K562 (cell line): Measurements from ENCODE around the gene CCR9. TPM values are rescaled to one million over a fixed set of nuclear protein-coding genes. Genes with fewer than 3 reads are reported as not detected.

Source experiments
- ATAC-seq: fragments of 200-7000 bp; cut with Tn5 transposase; 3 replicates; pipeline ENCODE4 v1.9.1; 2020; ENCODE audit warnings: moderate library complexity
- BruUV-seq: library from RNA; stranded (reverse); fragments of 400-500 nt; replicated peaks from 2 replicates; lab custom pipeline; 2021; lab: Mats Ljungman, UMichigan
- CTCF ChIA-PET: fragments of 300-600 bp; formaldehyde crosslinking; extraction: SDS; loops from one replicate; lab custom pipeline; 2021; ENCODE audit warnings: low intra/inter-chr PET ratio; lab: Yijun Ruan, JAX
- POLR2A ChIA-PET: fragments of 300-600, 350-650 bp; sonication (Branson Sonifier 250); formaldehyde crosslinking; extraction: SDS; loops from one replicate; lab custom pipeline; 2021; ENCODE audit warnings: antibody characterized with exemption, inconsistent platforms; lab: Yijun Ruan, JAX
- DNase-seq, 4 experiments: peaks; one replicate each; pipeline versions ENCODE4 v3.0.0 to v3.0.0-alpha.2; 2011 to 2018; ENCODE audit warnings: low spot score in 3 of 4, mixed read lengths in 3 of 4; ENCODE audit errors: extremely low read depth in 1 of 4
- FAIRE-seq: peaks from 2 replicates; lab custom pipeline; 2011; peaks lifted over from hg19 to GRCh38; lab: Jason Lieb, UNC
- H2AFZ ChIP-seq: 2 replicates; pipeline ENCODE4 v1.6.0; 2011; ENCODE audit warnings: low read depth, low read length, control low read depth, inconsistent platforms
- H3K27ac ChIP-seq: fragments of 200-600 bp; 3 replicates; pipeline ENCODE4 v1.8.0; 2011; ENCODE audit warnings: low read depth, mild to moderate bottlenecking, control low read depth, inconsistent platforms, low read length, moderate library complexity, mixed read lengths; ENCODE audit errors: extremely low read depth
- H3K27me3 ChIP-seq, 2 experiments: fragments of 300-600 bp in 1 of 2; 2 replicates in 1 of 2; 3 replicates in 1 of 2; pipeline versions ENCODE4 v1.6.0 to v1.8.0; 2011; ENCODE audit warnings: inconsistent platforms in 2 of 2, low read length in 2 of 2, mild to moderate bottlenecking in 1 of 2, mixed read lengths in 1 of 2, moderate library complexity in 1 of 2; ENCODE audit not compliant: control insufficient read depth in 2 of 2, insufficient read depth in 2 of 2
- H3K36me3 ChIP-seq: fragments of 300-600 bp; 3 replicates; pipeline ENCODE4 v1.8.0; 2011; ENCODE audit warnings: mild to moderate bottlenecking, low read length, inconsistent platforms; ENCODE audit not compliant: control insufficient read depth, insufficient read depth
- H3K4me1 ChIP-seq, 2 experiments: fragments of 200-600 bp in 1 of 2; replicated peaks in 1 of 2; 2 replicates in 1 of 2; 3 replicates in 1 of 2; pipeline versions ENCODE4 v1.5.1 to v1.8.0; 2011; ENCODE audit warnings: inconsistent platforms in 2 of 2, low read length in 2 of 2, mild to moderate bottlenecking in 1 of 2, mixed read lengths in 1 of 2, moderate library complexity in 1 of 2; ENCODE audit not compliant: control insufficient read depth in 2 of 2, insufficient read depth in 2 of 2
- H3K4me2 ChIP-seq: 2 replicates; pipeline ENCODE4 v1.6.1; 2011; ENCODE audit warnings: low read length, control low read depth, inconsistent platforms, mixed read lengths; ENCODE audit not compliant: insufficient read depth
- H3K4me3 ChIP-seq: fragments of 200-600 bp; sonication (generic), shearing (Covaris generic); 2 replicates; pipeline ENCODE4 v1.5.1; 2016; ENCODE audit warnings: control low read depth, inconsistent platforms
- H3K79me2 ChIP-seq: fragments of 200-600 bp; 3 replicates; pipeline ENCODE4 v1.8.0; 2011; ENCODE audit warnings: low read length, inconsistent platforms; ENCODE audit not compliant: control insufficient read depth, insufficient read depth
- H3K9ac ChIP-seq, 2 experiments: 2 replicates each; pipeline versions ENCODE4 v1.6.0 to v1.6.1; 2011; ENCODE audit warnings: low read depth in 2 of 2, low read length in 2 of 2, control low read depth in 1 of 2, inconsistent platforms in 1 of 2, mild to moderate bottlenecking in 1 of 2, mixed read lengths in 1 of 2; ENCODE audit not compliant: insufficient read depth in 1 of 2
- H3K9me1 ChIP-seq: one replicate; pipeline ENCODE4 v1.6.0; 2011; ENCODE audit warnings: inconsistent platforms, mild to moderate bottlenecking, low read length, moderate library complexity; ENCODE audit not compliant: control insufficient read depth, insufficient read depth
- H3K9me3 ChIP-seq: replicated peaks from 2 replicates; pipeline ENCODE4 v1.5.1; 2011; ENCODE audit warnings: low read depth, low read length, inconsistent platforms; ENCODE audit not compliant: control insufficient read depth, insufficient read depth
- H4K20me1 ChIP-seq: replicated peaks from 2 replicates; pipeline ENCODE4 v1.6.1; 2011; ENCODE audit warnings: low read length, inconsistent platforms, mixed read lengths; ENCODE audit not compliant: control insufficient read depth, insufficient read depth
- BACH1 ChIP-seq: fragments of 200-800 bp; sonication (Bioruptor generic); IDR thresholded peaks from 2 replicates; pipeline ENCODE4 v1.6.1; 2016; ENCODE audit warnings: missing genetic modification characterization, missing compliant biosample characterization
- BCOR ChIP-seq: fragments of 450-650 bp; IDR thresholded peaks from 2 replicates; pipeline ENCODE4 v1.6.1; 2016
- C11orf30 ChIP-seq: fragments of 450-650 bp; IDR thresholded peaks from 2 replicates; pipeline ENCODE4 v1.6.1; 2016; ENCODE audit warnings: low read depth, mild to moderate bottlenecking
- CBFA2T2 ChIP-seq: fragments of 450-650 bp; conservative IDR thresholded peaks from 2 replicates; pipeline ENCODE4 v1.6.1; 2017; ENCODE audit warnings: mild to moderate bottlenecking
- DIDO1 ChIP-seq: fragments of 450-650 bp; IDR thresholded peaks from 2 replicates; pipeline ENCODE4 v1.6.1; 2016; ENCODE audit warnings: low read depth, missing biosample characterization, missing genetic modification characterization
- ERF ChIP-seq: fragments of 450-650 bp; formaldehyde crosslinking; IDR thresholded peaks from 2 replicates; pipeline ENCODE4 v1.4.0; 2020; ENCODE audit warnings: mild to moderate bottlenecking, mixed read lengths
- HMG20B ChIP-seq: fragments of 250-450 bp; sonication (Bioruptor Pico); IDR thresholded peaks from 2 replicates; pipeline ENCODE4 v1.5.0; 2021; ENCODE audit warnings: mild to moderate bottlenecking
- HNRNPL ChIP-seq: fragments of 200-400 bp; formaldehyde crosslinking; IDR thresholded peaks from 2 replicates; pipeline ENCODE4 v1.6.1; 2017; ENCODE audit warnings: low read depth, mild to moderate bottlenecking, low read length
- ILK ChIP-seq: fragments of 450-650 bp; IDR thresholded peaks from 2 replicates; pipeline ENCODE4 v1.6.1; 2016; ENCODE audit warnings: missing genetic modification characterization, low read depth, mild to moderate bottlenecking, missing compliant biosample characterization, moderate library complexity, borderline replicate concordance
- KDM5B ChIP-seq: fragments of 200-600 bp; sonication (generic); IDR thresholded peaks from 2 replicates; pipeline ENCODE4 v1.6.1; 2012; ENCODE audit warnings: low read depth, mild to moderate bottlenecking, moderate library complexity, low read length, control low read depth, inconsistent platforms; ENCODE audit not compliant: insufficient replicate concordance
- LCOR ChIP-seq: sonication (generic); formaldehyde crosslinking; IDR thresholded peaks from 2 replicates; pipeline ENCODE4 v1.8.0; 2022; ENCODE audit warnings: mild to moderate bottlenecking, missing genetic modification reagents
- RBM17 ChIP-seq: fragments of 200-400 bp; formaldehyde crosslinking; IDR thresholded peaks from 2 replicates; pipeline ENCODE4 v1.6.1; 2017; ENCODE audit warnings: low read depth, mild to moderate bottlenecking, low read length, borderline replicate concordance
- SMARCC2 ChIP-seq: fragments of 450-650 bp; IDR thresholded peaks from 2 replicates; pipeline ENCODE4 v1.6.1; 2017; ENCODE audit warnings: antibody characterized with exemption, moderate library complexity, mild to moderate bottlenecking, low read depth
- SP2 ChIP-seq: IDR thresholded peaks from 2 replicates; pipeline ENCODE4 v1.6.1; 2011; ENCODE audit warnings: mild to moderate bottlenecking, low read depth, low read length, moderate library complexity; ENCODE audit not compliant: poor library complexity, severe bottlenecking; ENCODE audit errors: extremely low read depth
- TBL1XR1 ChIP-seq, 2 experiments: IDR thresholded peaks; 2 replicates each; pipeline ENCODE4 v1.6.1; 2012; ENCODE audit warnings: improper control_type of control experiment in 2 of 2, low read length in 2 of 2, mild to moderate bottlenecking in 1 of 2
- ZBTB5 ChIP-seq: fragments of 450-650 bp; IDR thresholded peaks from 2 replicates; pipeline ENCODE4 v1.6.1; 2017; ENCODE audit warnings: antibody characterized with exemption
- ZFP36 ChIP-seq: fragments of 150-350 bp; IDR thresholded peaks from 2 replicates; pipeline ENCODE4 v1.6.1; 2018; ENCODE audit warnings: low read length, low read depth; ENCODE audit not compliant: partially characterized antibody
- ZNF12 ChIP-seq: sonication (generic); formaldehyde crosslinking; IDR thresholded peaks from 2 replicates; pipeline ENCODE4 v1.4.0; 2020; ENCODE audit warnings: mild to moderate bottlenecking, missing genetic modification reagents
- ZNF217 ChIP-seq: sonication (generic); formaldehyde crosslinking; IDR thresholded peaks from 2 replicates; pipeline ENCODE4 v1.8.0; 2022; ENCODE audit warnings: mild to moderate bottlenecking, missing genetic modification reagents
- ZNF280B ChIP-seq: fragments of 250-450 bp; sonication (Bioruptor Pico); IDR thresholded peaks from 2 replicates; pipeline ENCODE4 v1.5.1; 2021; ENCODE audit warnings: mild to moderate bottlenecking
- WGBS: fragments of 100-300 bp; shearing (Covaris generic); methylation state at CpG from one replicate; pipeline ENCODE4 v1.1.6; 2016; ENCODE audit warnings: low coverage, mixed read lengths; ENCODE audit not compliant: insufficient coverage; ENCODE audit errors: missing lambda C conversion rate; 5-methylcytosine and 5-hydroxymethylcytosine counted together
- in situ Hi-C: fragments of 300-500 bp; cut with MboI; formaldehyde crosslinking; loops from 4 replicates; pipeline ENCODE4 v1.15.0; 2018; ENCODE audit warnings: inconsistent platforms, mixed read lengths
- intact Hi-C: fragments of 100-400 bp; cut with micrococcal nuclease; formaldehyde crosslinking; loops from 2 replicates; pipeline ENCODE4 v1.14.2; 2022
- polyA plus RNA-seq, 8 experiments: library from polyadenylated mRNA; depleted of rRNA in 4 of 8; stranded (reverse) in 5 of 8; unstranded in 3 of 8; fragments of >200 nt; fragmentation: Nextera tagmentation in 2 of 8; fragmentation: Illumina TruSeq in 1 of 8; extraction: Ambion mirVana in 2 of 8; extraction: Trizol in 1 of 8; gene quantifications; 2 replicates each; pipeline versions ENCODE4 v1.2.1 to v1.2.3, GENCODE V29; 2011 to 2014; ENCODE audit warnings: inconsistent platforms in 1 of 8, missing spikeins in 1 of 8
- total RNA-seq, 7 experiments: library from RNA; depleted of rRNA in 6 of 7; stranded (reverse); fragments of >200 nt in 6 of 7; fragmentation: Illumina TruSeq in 2 of 7; extraction: Trizol in 2 of 7; gene quantifications; 2 replicates each; pipeline versions ENCODE4 v1.2.1 to v1.2.3, GENCODE V29; 2011 to 2021; ENCODE audit warnings: low replicate concordance in 1 of 7

CCR9 gene
- total and polyA plus RNA-seq, 9 of the 15 experiments (the other 6 are each of a cell fraction or from before 2014, with no cell fraction given), result not detected

- ChIA-PET CTCF (no interaction called here), POLR2A (interaction anchor here (0.7 to 1.6 kb wide), 2 partner anchors 8 to 9 kb away, joined by 3 to 5 read pairs; no protein-coding TSS in a partner anchor)
- Histone ChIP-seq H3K36me3 (peaks cover 56% of the 10 kb centered on the region; the same call in 2 of the 3 replicates), H3K9ac (no peak overlapping the region), H3K27me3 (no peaks in the 10 kb centered on the region), H3K27ac (no peak overlapping the region), H3K4me1 (no peaks in the 10 kb centered on the region), H3K79me2 (no peaks in the 10 kb centered on the region), H3K4me2 (no peak overlapping the region), H2AFZ (no peak overlapping the region), H4K20me1 (no peaks in the 10 kb centered on the region), H3K9me3 (no peaks in the 10 kb centered on the region), H3K9me1 (no peaks in the 10 kb centered on the region), H3K4me3 (no peak overlapping the region)
- 94% methylated on average over 3 of the region's 4 CpGs for WGBS
- ATAC-seq (no peak), DNase-seq (no peak), FAIRE-seq (no peak)
- intact Hi-C loops (loop anchor here (10.0 kb wide), 1 partner anchor 258 kb away; no protein-coding TSS in a partner anchor), in situ Hi-C loops (loop anchor here (10.0 kb wide), 1 partner anchor 888 kb away; no protein-coding TSS in a partner anchor)
- no peak for TF ChIP-seq ZBTB5
- no peak for TF ChIP-seq SP2
- TF ChIP-seq KDM5B, result no peak
- TF ChIP-seq ZFP36, result no peak
- no peak for TF ChIP-seq BCOR
- TF ChIP-seq ZNF217 (CRISPR knock-in tag), result no peak
- no peak for TF ChIP-seq DIDO1 (tag)
- TF ChIP-seq CBFA2T2, result no peak
- no peak for TF ChIP-seq SMARCC2
- no peak for TF ChIP-seq ERF
- TF ChIP-seq HMG20B (CRISPR knock-in tag), result no peak
- no peak for TF ChIP-seq ZNF12 (CRISPR knock-in tag)
- TF ChIP-seq C11orf30, result no peak
- TF ChIP-seq ZNF280B (CRISPR knock-in tag), result no peak
- no peak for TF ChIP-seq BACH1
- no peak for TF ChIP-seq HNRNPL
- TF ChIP-seq LCOR, result no peak
- no peak for TF ChIP-seq TBL1XR1 (IDR thresholded peaks at IDR 0.05; ENCODE audit: low read length in 2 of 2)
- no peak for TF ChIP-seq ILK (tag)
- TF ChIP-seq RBM17, result no peak
- no TSS peak for BruUV-seq
These were observed 36.7 kb downstream of the CCR9 start for GRCh38 chr3:45922950-45923590.
